Stimulated activated CD8-positive, alpha-beta memory T cell treated with anti-CD3 and anti-CD28 coated beads, Interleukin-12 subunit alpha, Interleukin-12 subunit beta, amount 100 ng/mL, for 4 hours (primary cell): ENCODE measurements around the gene HCN1.

Experiments
- DNase-seq: peaks from one replicate; pipeline ENCODE4 v3.0.0-alpha.2; 2020; ENCODE audit warnings: low read depth

The HCN1 gene

DNA sequence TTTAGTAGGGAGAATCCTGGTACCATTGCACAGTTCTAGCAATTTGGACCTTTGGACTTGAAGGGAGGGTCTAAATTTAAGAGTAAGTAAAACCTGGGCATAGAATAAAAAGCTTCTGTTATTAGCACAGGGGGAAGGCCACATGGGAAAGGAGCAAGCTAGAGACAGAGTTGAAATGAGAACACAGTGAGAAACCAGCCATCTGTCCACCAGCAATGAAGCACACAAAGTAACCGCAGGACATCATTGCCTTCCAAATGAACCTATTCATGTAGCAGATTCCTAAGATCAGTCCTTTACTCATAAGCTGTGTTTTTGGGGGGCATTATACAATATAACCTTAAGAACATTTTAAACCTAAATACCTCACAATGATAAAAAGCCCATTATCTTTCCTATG lies 407.4 kb downstream of the HCN1 start:
- no peak for DNase-seq

DNA sequence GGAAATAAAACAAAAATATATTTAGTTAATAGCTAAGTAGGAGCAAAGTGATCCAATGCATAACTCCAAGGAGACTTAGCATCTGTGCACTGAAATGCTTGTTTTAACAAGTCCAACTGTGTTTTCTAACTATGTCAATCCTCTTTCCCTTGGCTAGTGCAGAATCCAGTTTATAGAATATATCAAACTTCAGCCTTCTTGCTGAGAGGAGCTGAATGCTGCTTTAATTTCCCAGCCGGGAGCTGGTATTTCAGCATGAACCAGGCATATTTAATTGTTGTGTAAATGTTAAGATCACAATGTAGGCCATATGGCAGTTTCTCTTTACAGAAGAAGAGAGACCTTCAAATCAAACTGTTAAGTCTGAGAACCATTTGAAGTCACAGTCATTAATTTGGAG lies 411.7 kb downstream of the HCN1 start:
- no peak for DNase-seq

DNA sequence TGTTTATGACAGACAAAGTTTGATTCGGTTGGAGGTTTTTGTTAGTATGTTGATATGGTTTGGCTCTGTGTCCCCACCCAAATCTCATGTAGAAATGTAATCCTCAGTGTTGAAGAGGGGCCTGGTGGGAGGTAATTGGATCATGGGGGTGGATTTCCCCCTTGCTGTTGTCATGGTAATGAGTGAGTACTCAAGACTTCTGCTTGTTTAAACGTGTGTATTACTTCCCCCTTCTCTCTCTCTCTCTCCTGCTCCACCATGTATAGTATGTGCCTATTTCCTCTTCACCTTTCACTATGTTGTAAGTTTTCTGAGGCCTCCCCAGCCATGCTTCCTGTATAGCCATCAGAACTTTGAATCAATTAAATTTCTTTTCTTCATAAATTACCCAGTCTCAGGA lies 415.1 kb downstream of the HCN1 start:
- DNase-seq, result no peak

- no peak for DNase-seq
Observed at GRCh38 chr5:45279109-45279508, 417.1 kb downstream of the HCN1 start.

- DNase-seq, result no peak
Observed at GRCh38 chr5:45277860-45278259, 418.3 kb downstream of the HCN1 start.

- no peak for DNase-seq
Observed at GRCh38 chr5:45274241-45274640, 421.9 kb downstream of the HCN1 start.

DNA sequence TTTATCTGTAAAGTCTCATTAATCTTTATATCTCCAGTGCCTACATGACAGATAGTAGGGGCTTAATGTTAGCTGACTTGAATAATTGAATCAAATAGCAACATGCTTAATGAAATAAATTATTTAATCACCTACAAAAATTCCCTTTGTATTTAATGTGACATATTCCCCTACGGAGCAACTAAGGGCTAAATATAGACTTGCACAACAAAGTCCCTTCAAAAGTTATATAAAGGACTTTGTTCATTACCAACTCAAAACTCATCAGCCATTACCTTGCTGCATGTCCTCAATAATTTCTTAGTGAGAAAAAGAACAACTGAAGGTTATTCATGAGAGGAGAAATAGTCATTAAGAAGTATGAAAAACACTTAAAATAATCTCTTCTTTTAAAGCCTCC lies 424.6 kb downstream of the HCN1 start:
- no peak for DNase-seq

DNA sequence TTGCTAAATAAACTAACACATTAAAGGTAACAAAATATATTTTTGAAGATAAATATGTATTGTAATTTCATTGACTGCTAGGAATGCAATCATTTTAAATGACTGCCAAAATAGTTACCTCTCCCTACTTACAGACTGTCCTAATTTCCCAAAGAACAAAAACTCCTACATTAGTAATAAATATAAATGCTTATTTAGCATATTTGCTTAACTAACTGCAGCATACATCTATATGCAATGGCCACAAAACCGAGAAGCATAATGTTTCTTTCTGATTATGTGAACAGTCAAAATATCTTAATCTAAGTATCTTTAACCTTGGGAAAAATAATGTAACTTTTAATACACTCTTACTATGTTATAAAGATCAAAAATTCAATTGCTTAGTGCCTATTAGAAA lies 431.7 kb downstream of the HCN1 start:
- no peak for DNase-seq

DNA sequence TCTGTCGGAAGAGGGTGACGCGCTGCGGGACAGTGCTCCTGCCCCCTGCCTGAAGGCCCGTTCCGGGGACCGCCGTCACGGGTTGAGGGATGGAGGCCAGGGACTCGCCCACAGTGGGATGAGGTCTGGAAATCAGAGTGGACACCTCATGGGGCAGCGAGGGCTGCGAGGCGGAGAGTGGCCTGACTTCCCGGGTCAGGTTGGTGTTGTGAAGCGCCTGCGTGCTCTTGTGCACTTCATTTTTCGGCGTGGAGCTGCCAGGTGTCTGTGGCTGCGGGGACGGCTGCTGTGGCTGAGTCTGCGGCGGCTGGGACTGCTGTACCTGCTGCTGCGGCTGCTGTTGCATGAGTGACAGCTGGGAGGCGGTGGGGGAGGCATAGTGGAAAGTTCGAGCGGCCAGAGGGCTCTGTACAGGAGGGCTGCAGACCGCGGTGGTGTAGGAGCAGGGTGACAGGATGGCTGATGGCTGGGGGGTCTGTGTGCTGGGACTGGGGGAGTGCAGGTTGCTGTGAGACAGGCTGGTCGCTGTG lies 434.1 kb downstream of the HCN1 start:
- DNase-seq, result no peak

- no peak for DNase-seq
Observed at GRCh38 chr5:45261125-45261524, 435.1 kb downstream of the HCN1 start.

GRCh38 chr5:45260292-45260691 lies 435.9 kb downstream of the HCN1 start:
- no peak for DNase-seq

DNA sequence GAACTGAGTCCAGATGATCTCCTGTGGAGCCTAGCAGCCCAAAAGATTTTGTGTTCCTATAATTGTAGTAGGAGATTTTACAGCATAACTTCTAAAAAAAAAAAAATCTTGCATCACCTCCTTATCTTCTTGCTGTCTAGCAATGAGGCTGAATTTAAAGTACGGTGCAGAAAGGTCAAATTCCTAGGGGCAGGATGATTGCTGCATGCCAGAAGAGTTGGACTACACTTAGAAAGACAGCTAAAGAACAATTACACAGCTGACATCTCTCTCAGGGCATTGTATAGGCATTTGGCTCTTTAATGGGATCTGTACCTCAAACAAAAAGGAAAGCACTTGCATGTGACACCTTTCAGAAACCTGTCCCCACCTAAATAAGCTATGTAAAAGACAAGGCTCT lies 443.2 kb downstream of the HCN1 start:
- no peak for DNase-seq

DNA sequence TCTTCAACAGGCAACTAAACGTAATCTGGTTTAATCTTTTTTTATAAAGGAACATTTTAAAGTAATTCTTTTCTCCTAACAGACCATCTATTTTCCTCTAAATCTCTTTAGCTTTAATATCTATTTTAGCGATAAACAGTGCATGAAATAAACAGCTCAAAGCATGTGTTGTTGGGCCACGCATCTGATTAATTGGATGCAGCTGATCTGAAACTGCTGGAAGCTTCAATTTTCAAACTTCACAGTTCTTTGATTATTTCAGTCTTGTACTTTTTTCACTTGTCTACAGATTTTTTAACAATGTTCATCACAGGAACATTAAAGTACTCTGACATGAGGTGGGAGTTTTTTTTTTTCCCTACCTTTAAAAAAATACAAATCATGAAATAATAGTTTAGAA lies 443.6 kb downstream of the HCN1 start:
- no peak for DNase-seq

DNA sequence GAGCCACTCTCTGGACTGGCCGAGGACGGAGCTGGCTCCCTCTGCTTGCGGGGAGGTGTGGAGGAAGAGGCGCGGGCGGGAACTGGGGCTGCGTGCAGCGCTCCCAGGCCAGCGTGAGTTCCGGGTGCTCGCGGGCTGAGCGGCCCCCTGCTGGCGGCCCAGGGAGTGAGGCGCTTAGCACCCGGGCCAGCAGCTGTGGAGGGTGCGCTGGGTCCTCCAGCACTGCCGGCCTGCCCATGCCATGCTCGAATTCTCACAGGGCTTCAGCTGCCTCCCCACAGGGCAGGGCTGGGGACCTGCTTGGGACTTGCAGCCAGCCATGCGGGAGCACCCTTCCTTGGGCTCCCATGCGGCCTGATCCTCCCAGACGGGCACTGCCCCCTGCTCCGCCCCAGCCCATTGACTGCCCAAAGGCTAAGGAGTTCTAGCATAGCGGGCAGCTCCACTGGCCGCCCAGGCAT lies 470.6 kb downstream of the HCN1 start:
- no peak for DNase-seq

DNA sequence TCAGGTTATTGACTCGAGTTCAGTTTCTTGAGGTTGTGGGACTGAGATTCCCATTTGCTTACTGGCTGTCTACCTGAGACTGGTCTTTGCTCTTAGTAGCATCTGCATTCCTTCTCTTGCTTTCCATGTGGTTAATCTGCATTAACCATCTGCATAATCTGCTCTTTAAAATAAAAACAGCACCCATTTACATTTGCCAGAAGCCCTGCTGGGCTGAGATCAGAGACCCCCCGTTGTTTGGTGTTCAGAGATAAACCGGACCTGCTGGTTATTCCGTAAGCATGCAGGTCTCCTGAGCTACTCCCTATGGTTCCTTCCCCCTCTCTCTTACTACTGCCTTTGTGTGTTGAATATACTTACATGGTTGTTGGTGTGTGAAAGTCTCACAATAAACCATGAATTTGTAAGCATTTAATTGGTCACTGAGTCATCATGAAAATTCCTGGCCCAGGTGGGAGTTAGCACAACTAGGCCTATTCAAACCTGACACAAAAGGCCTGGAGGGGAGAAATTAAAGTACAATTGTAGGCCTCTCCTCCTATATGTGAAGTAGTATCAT lies 490.7 kb downstream of the HCN1 start:
- DNase-seq, result no peak
